ENCODE measurements around the gene SIN3B. TPM values are rescaled to one million over a fixed set of nuclear protein-coding genes. Genes with fewer than 3 reads are reported as not detected.
"Not testable (repeated sequence)": the region's sequence is repeated elsewhere in the genome, so short reads cannot be mapped to it uniquely, and the experiment has no call there.

SIN3B gene
- total RNA-seq, 6 experiments from 2014 or later = 29.6 to 39.4 (median 35.2) TPM

DNA sequence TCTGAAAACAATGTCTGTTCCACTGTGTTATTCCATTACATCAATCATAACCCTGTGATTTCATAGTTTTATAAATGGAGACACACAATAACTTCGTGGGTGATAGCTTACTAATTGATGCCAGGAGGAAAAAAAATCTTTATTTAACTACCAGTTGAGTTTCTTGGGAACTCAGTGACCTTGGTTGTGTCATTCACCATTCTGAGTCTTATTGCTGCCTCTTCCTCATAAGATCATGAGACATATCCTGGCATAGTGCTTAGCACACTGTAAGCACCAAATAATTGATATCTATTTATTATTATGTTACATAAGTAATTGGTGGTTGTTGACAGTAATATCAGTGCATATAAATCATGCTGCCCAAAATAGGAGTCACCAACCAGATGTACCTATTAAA is 39.1 kb upstream of the SIN3B start:
- Mint-ChIP-seq H3K4me1 (ENCODE audit: low read depth) (no peaks in the 10 kb centered on the region), H3K4me3 (no peak overlapping the region), H3K27ac (no peak overlapping the region), H3K36me3 (ENCODE audit: low read depth) (peaks cover 17% of the 10 kb centered on the region), H3K27me3 (ENCODE audit: insufficient read depth) (peaks cover 3% of the 10 kb centered on the region; the same call in 1 of the 2 replicates), H3K9me3 (peaks cover 31% of the 10 kb centered on the region)
- no peak for DNase-seq
- TF ChIP-seq, protein P1, sequence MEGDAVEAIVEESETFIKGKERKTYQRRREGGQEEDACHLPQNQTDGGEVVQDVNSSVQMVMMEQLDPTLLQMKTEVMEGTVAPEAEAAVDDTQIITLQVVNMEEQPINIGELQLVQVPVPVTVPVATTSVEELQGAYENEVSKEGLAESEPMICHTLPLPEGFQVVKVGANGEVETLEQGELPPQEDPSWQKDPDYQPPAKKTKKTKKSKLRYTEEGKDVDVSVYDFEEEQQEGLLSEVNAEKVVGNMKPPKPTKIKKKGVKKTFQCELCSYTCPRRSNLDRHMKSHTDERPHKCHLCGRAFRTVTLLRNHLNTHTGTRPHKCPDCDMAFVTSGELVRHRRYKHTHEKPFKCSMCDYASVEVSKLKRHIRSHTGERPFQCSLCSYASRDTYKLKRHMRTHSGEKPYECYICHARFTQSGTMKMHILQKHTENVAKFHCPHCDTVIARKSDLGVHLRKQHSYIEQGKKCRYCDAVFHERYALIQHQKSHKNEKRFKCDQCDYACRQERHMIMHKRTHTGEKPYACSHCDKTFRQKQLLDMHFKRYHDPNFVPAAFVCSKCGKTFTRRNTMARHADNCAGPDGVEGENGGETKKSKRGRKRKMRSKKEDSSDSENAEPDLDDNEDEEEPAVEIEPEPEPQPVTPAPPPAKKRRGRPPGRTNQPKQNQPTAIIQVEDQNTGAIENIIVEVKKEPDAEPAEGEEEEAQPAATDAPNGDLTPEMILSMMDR (IDR thresholded peaks at IDR 0.05) = no peak

DNA sequence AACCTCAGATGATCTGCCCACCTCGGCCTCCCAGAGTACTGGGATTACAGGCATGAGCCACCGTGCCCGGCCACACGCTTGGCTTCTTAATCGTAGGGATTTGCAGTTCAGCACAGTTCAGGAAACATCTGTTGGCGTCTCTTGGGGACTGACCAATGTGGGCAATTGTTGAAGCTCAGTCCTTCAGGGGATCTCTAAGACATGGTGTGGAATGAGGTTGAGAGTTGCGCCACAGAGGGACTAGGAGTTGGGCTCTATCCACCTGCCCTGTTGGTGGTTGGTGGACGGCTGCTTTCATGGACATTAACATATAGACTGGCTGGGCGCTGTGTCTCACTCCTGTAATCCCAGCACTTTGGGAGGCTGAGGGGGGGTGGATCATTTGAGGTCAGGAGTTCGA is 37.3 kb upstream of the SIN3B start:
- Mint-ChIP-seq H3K9me3 (peaks cover 43% of the 10 kb centered on the region), H3K4me1 (ENCODE audit: low read depth) (no peaks in the 10 kb centered on the region), H3K4me3 (no peak overlapping the region), H3K36me3 (ENCODE audit: low read depth) (peaks cover 23% of the 10 kb centered on the region), H3K27me3 (ENCODE audit: insufficient read depth) (peaks cover 3% of the 10 kb centered on the region; the same call in 1 of the 2 replicates), H3K27ac (no peak overlapping the region)
- DNase-seq = no peak
- TF ChIP-seq, protein P1 (IDR thresholded peaks at IDR 0.05) = no peak

- no peak overlapping the region for H3K27ac Mint-ChIP-seq
- H3K4me1 Mint-ChIP-seq (ENCODE audit: low read depth) = no peaks in the 10 kb centered on the region
- H3K27me3 Mint-ChIP-seq (ENCODE audit: insufficient read depth) = peaks cover 9% of the 10 kb centered on the region
- DNase-seq = no peak
- TF ChIP-seq, protein P1 (IDR thresholded peaks at IDR 0.05) = no peak
- H3K36me3 Mint-ChIP-seq (ENCODE audit: low read depth) = peaks cover 10% of the 10 kb centered on the region
- H3K9me3 Mint-ChIP-seq = peaks cover 29% of the 10 kb centered on the region
- H3K4me3 Mint-ChIP-seq = no peak overlapping the region
Observed at GRCh38 chr19:16794456-16795441, 34.4 kb upstream of the SIN3B start.

- Mint-ChIP-seq H3K9me3 (peaks cover 24% of the 10 kb centered on the region), H3K4me3 (no peak overlapping the region), H3K36me3 (ENCODE audit: low read depth) (peaks cover 6% of the 10 kb centered on the region), H3K27ac (no peak overlapping the region), H3K4me1 (ENCODE audit: low read depth) (no peaks in the 10 kb centered on the region), H3K27me3 (ENCODE audit: insufficient read depth) (peaks cover 9% of the 10 kb centered on the region)
- DNase-seq = no peak
- TF ChIP-seq, protein P1 (IDR thresholded peaks at IDR 0.05) = no peak
Observed at GRCh38 chr19:16795731-16796130, 33.5 kb upstream of the SIN3B start.

GRCh38 chr19:16797876-16798275 is 31.3 kb upstream of the SIN3B start:
- Mint-ChIP-seq H3K9me3 (peaks cover 12% of the 10 kb centered on the region), H3K4me1 (ENCODE audit: low read depth) (0 out of 2 replicates have a peak, but pooled peaks cover 5% of the 10 kb centered on the region), H3K36me3 (ENCODE audit: low read depth) (peaks cover 6% of the 10 kb centered on the region), H3K27me3 (ENCODE audit: insufficient read depth) (peaks cover 10% of the 10 kb centered on the region), H3K4me3 (no peak overlapping the region), H3K27ac (no peak overlapping the region)
- no peak for DNase-seq
- TF ChIP-seq, protein P1 (IDR thresholded peaks at IDR 0.05) = no peak

- H3K4me3 Mint-ChIP-seq; H3K36me3 Mint-ChIP-seq (ENCODE audit: low read depth); H3K4me1 Mint-ChIP-seq (ENCODE audit: low read depth); H3K27ac Mint-ChIP-seq; DNase-seq: not testable (repeated sequence)
- Mint-ChIP-seq H3K27me3 (ENCODE audit: insufficient read depth) (peaks cover 10% of the 10 kb centered on the region), H3K9me3 (peaks cover 12% of the 10 kb centered on the region)
Observed at GRCh38 chr19:16798326-16798725, 30.9 kb upstream of the SIN3B start.

All from HFFc6 (cell line).